DOHH2 (cell line): Measurements from ENCODE around the gene SYK.

ENCODE experiments used
- H3F3A ChIP-seq: fragments of 200-600 bp; sonication (generic), shearing (Covaris generic); 2 replicates; pipeline ENCODE4 v1.6.0; 2016; ENCODE audit warnings: antibody characterized with exemption, mild to moderate bottlenecking; ENCODE audit not compliant: control insufficient read depth, insufficient read depth
- H3K27ac ChIP-seq: fragments of 200-600 bp; sonication (generic); 2 replicates; pipeline ENCODE4 v1.5.1; 2014; ENCODE audit warnings: low read depth, mild to moderate bottlenecking, low read length, moderate library complexity
- H3K27me3 ChIP-seq: fragments of 200-600 bp; sonication (generic); 2 replicates; pipeline ENCODE4 v1.6.1; 2014; ENCODE audit warnings: mild to moderate bottlenecking, low read length, mixed read lengths; ENCODE audit not compliant: control insufficient read depth
- H3K36me3 ChIP-seq: fragments of 200-600 bp; sonication (generic); 2 replicates; pipeline ENCODE4 v1.6.1; 2014; ENCODE audit warnings: mild to moderate bottlenecking, low read length, moderate library complexity, mixed read lengths; ENCODE audit not compliant: control insufficient read depth
- H3K4me1 ChIP-seq: fragments of 200-600 bp; sonication (generic); 2 replicates; pipeline ENCODE4 v1.6.1; 2014; ENCODE audit warnings: mild to moderate bottlenecking, low read length, mixed read lengths; ENCODE audit not compliant: control insufficient read depth
- H3K4me2 ChIP-seq: fragments of 200-600 bp; sonication (generic); 2 replicates; pipeline ENCODE4 v1.6.0; 2014; ENCODE audit warnings: mild to moderate bottlenecking, low read length, moderate library complexity
- H3K4me3 ChIP-seq: fragments of 200-600 bp; sonication (generic); 2 replicates; pipeline ENCODE4 v1.5.1; 2014; ENCODE audit warnings: mild to moderate bottlenecking, low read length, mixed read lengths
- H3K79me2 ChIP-seq: fragments of 200-600 bp; sonication (generic); 2 replicates; pipeline ENCODE4 v1.6.1; 2014; ENCODE audit warnings: mild to moderate bottlenecking, low read length, mixed read lengths; ENCODE audit not compliant: control insufficient read depth
- H3K9me2 ChIP-seq: fragments of 200-600 bp; sonication (generic); replicated peaks from 2 replicates; pipeline ENCODE4 v1.6.1; 2014; ENCODE audit warnings: mild to moderate bottlenecking, low read length, mixed read lengths; ENCODE audit not compliant: control insufficient read depth
- H3K9me3 ChIP-seq: fragments of 200-600 bp; sonication (generic); 2 replicates; pipeline ENCODE4 v1.6.1; 2014; ENCODE audit warnings: antibody characterized with exemption, low read length, mixed read lengths; ENCODE audit not compliant: control insufficient read depth, insufficient read depth
- H4K20me1 ChIP-seq: fragments of 200-600 bp; sonication (generic); 2 replicates; pipeline ENCODE4 v1.6.0; 2014; ENCODE audit warnings: low read depth, mild to moderate bottlenecking, antibody characterized with exemption, low read length, moderate library complexity; ENCODE audit not compliant: control insufficient read depth, insufficient read depth
- EZH2phosphoT487 ChIP-seq: fragments of 200-600 bp; sonication (generic); IDR thresholded peaks from 2 replicates; pipeline ENCODE4 v1.6.1; 2017; ENCODE audit warnings: borderline replicate concordance, mild to moderate bottlenecking, antibody characterized with exemption, low read length, moderate library complexity, mixed read lengths
- TF ChIP-seq, protein P1 (sequence below): fragments of 200-600 bp; sonication (generic); IDR thresholded peaks from one replicate; pipeline ENCODE4 v1.5.1; 2014; ENCODE audit warnings: antibody characterized with exemption, mild to moderate bottlenecking, low read depth, low read length; ENCODE audit not compliant: poor library complexity, severe bottlenecking

SYK gene

GRCh38 chr9:90842176-90842777 lies 40.7 kb downstream of the SYK start:
- H3F3A ChIP-seq, result peaks cover 11% of the 10 kb centered on the region
- no peak overlapping the region for H3K4me3 ChIP-seq
- no peaks in the 10 kb centered on the region for H3K27me3 ChIP-seq
- no peak for TF ChIP-seq EZH2phosphoT487
- TF ChIP-seq, protein P1, sequence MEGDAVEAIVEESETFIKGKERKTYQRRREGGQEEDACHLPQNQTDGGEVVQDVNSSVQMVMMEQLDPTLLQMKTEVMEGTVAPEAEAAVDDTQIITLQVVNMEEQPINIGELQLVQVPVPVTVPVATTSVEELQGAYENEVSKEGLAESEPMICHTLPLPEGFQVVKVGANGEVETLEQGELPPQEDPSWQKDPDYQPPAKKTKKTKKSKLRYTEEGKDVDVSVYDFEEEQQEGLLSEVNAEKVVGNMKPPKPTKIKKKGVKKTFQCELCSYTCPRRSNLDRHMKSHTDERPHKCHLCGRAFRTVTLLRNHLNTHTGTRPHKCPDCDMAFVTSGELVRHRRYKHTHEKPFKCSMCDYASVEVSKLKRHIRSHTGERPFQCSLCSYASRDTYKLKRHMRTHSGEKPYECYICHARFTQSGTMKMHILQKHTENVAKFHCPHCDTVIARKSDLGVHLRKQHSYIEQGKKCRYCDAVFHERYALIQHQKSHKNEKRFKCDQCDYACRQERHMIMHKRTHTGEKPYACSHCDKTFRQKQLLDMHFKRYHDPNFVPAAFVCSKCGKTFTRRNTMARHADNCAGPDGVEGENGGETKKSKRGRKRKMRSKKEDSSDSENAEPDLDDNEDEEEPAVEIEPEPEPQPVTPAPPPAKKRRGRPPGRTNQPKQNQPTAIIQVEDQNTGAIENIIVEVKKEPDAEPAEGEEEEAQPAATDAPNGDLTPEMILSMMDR, result no peak
- peaks cover 78% of the 10 kb centered on the region for H3K79me2 ChIP-seq
- H3K9me3 ChIP-seq, result no peaks in the 10 kb centered on the region
- H3K9me2 ChIP-seq, result no peaks in the 10 kb centered on the region
- H4K20me1 ChIP-seq, result peaks cover 29% of the 10 kb centered on the region
- H3K4me1 ChIP-seq, result peaks cover 7% of the 10 kb centered on the region
- peaks cover 98% of the 10 kb centered on the region for H3K36me3 ChIP-seq
- no peak overlapping the region for H3K4me2 ChIP-seq
- H3K27ac ChIP-seq, result no peak overlapping the region

DNA sequence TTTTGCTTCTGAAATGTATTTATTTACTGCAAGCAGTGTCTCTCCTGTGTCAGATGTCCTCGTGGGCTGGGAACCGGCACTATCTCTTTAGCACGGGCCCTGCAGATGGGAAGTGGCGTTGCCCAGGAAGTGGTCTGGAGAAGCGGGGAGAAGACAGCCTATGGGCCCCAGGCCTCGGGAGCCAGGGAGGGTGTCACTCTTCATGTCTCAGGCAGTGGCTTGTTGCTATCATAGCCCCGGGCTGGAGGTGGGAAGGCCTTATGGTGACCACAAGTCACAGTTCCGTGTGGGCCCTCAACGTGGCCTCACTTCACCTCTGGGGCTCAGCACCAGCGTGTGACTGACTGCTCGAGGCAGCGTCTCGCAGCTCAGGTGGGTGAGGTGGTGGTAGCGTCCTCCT lies 41.4 kb downstream of the SYK start:
- Histone ChIP-seq H3F3A (peaks cover 11% of the 10 kb centered on the region), H3K4me3 (no peak overlapping the region), H3K36me3 (peaks cover 98% of the 10 kb centered on the region), H3K4me1 (peaks cover under 1% of the 10 kb centered on the region), H3K79me2 (peaks cover 76% of the 10 kb centered on the region), H3K4me2 (no peak overlapping the region), H3K27ac (no peak overlapping the region), H3K9me3 (no peaks in the 10 kb centered on the region), H3K9me2 (no peaks in the 10 kb centered on the region), H3K27me3 (no peaks in the 10 kb centered on the region), H4K20me1 (peaks cover 25% of the 10 kb centered on the region; the same call in 1 of the 2 replicates)
- no peak for TF ChIP-seq EZH2phosphoT487
- TF ChIP-seq, protein P1, result no peak

GRCh38 chr9:90843525-90843924 lies 41.9 kb downstream of the SYK start:
- peaks cover 22% of the 10 kb centered on the region; the same call in 1 of the 2 replicates for H4K20me1 ChIP-seq
- H3K4me1 ChIP-seq, result no peaks in the 10 kb centered on the region; the same call in 1 of the 2 replicates
- peaks cover 72% of the 10 kb centered on the region for H3K79me2 ChIP-seq
- peaks cover 98% of the 10 kb centered on the region for H3K36me3 ChIP-seq
- no peak for TF ChIP-seq EZH2phosphoT487
- TF ChIP-seq, protein P1, result no peak
- no peaks in the 10 kb centered on the region for H3K27me3 ChIP-seq
- H3K4me2 ChIP-seq, result no peak overlapping the region
- H3K27ac ChIP-seq, result no peak overlapping the region
- H3K4me3 ChIP-seq, result no peak overlapping the region
- H3K9me3 ChIP-seq, result no peaks in the 10 kb centered on the region
- no peaks in the 10 kb centered on the region for H3K9me2 ChIP-seq
- peaks cover 11% of the 10 kb centered on the region for H3F3A ChIP-seq
